Mammary epithelial cell (primary cell): ENCODE measurements around the gene RPTOR.

Experiments used
- EZH2 ChIP-seq: IDR thresholded peaks from 2 replicates; pipeline ENCODE4 v1.6.1; 2012; ENCODE audit warnings: low read length, inconsistent platforms, borderline replicate concordance
- TF ChIP-seq, protein P1 (sequence below), 2 donors: IDR thresholded peaks in 1 of 2; conservative IDR thresholded peaks in 1 of 2; 2 replicates each; pipeline ENCODE4 v1.5.1; 2011 to 2012; ENCODE audit warnings: inconsistent platforms in 2 of 2, low read length in 2 of 2, mild to moderate bottlenecking in 2 of 2, control low read depth in 1 of 2, low read depth in 1 of 2; ENCODE audit not compliant: insufficient read depth in 1 of 2; ENCODE audit errors: extremely low read depth in 1 of 2

GRCh38 chr17:80689129-80689619, 144.5 kb downstream of the RPTOR start:
- TF ChIP-seq, protein P1, sequence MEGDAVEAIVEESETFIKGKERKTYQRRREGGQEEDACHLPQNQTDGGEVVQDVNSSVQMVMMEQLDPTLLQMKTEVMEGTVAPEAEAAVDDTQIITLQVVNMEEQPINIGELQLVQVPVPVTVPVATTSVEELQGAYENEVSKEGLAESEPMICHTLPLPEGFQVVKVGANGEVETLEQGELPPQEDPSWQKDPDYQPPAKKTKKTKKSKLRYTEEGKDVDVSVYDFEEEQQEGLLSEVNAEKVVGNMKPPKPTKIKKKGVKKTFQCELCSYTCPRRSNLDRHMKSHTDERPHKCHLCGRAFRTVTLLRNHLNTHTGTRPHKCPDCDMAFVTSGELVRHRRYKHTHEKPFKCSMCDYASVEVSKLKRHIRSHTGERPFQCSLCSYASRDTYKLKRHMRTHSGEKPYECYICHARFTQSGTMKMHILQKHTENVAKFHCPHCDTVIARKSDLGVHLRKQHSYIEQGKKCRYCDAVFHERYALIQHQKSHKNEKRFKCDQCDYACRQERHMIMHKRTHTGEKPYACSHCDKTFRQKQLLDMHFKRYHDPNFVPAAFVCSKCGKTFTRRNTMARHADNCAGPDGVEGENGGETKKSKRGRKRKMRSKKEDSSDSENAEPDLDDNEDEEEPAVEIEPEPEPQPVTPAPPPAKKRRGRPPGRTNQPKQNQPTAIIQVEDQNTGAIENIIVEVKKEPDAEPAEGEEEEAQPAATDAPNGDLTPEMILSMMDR (conservative IDR thresholded peaks at IDR 0.05 in 1 of 2, IDR thresholded peaks at IDR 0.05 in 1 of 2; ENCODE audit: extremely low read depth in 1 of 2, insufficient read depth in 1 of 2, low read depth in 1 of 2, low read length in 2 of 2), result no peak
- TF ChIP-seq EZH2, result no peak
